Measurements from ENCODE around the gene PPAN. TPM values are rescaled to one million over a fixed set of nuclear protein-coding genes. Genes with fewer than 3 reads are reported as not detected.
A peak's percentile ranks its signal among the peaks of the same experiment; 100 is the strongest.

Gene PPAN
- total and polyA plus RNA-seq, 2 experiments from 2014 or later, result 42.9 to 67.3 TPM

DNA sequence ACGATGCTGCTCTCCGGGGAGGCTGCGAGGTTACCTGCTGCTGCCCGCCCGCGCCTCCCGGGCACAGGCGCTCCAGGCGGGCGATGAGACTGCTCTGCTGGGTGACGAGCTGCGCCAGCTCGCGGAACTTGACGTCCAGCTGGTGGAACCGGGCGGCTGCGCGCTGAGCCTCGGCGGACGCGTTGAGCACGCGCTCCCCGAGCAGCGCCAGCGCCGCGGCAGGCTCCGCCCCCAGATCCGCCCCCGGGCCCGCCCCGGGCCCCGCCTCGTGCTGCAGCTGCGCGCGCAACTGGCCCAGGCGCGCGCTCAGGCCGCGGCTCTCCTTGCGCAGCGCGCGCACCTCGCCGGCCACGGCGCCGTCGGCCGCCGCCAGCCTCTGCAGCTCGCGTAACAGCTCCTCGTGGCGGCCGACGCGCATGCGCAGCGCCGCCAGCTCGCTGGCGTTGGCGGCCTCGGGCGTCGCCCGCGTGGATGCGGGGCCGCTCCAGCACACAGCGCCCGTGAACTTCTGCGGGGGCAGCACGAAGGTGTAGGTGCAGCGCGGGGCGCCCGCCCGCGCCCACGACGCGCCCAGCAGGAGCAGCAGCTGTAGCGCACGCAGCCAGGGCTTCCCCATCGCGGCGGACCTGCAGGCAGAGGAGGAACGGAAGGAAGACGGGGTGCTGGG, 10.1 kb upstream of the PPAN start:
- peak overlapping the region; percentile 9 for H3K4me3 ChIP-seq
- TF ChIP-seq, protein P1, sequence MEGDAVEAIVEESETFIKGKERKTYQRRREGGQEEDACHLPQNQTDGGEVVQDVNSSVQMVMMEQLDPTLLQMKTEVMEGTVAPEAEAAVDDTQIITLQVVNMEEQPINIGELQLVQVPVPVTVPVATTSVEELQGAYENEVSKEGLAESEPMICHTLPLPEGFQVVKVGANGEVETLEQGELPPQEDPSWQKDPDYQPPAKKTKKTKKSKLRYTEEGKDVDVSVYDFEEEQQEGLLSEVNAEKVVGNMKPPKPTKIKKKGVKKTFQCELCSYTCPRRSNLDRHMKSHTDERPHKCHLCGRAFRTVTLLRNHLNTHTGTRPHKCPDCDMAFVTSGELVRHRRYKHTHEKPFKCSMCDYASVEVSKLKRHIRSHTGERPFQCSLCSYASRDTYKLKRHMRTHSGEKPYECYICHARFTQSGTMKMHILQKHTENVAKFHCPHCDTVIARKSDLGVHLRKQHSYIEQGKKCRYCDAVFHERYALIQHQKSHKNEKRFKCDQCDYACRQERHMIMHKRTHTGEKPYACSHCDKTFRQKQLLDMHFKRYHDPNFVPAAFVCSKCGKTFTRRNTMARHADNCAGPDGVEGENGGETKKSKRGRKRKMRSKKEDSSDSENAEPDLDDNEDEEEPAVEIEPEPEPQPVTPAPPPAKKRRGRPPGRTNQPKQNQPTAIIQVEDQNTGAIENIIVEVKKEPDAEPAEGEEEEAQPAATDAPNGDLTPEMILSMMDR (IDR thresholded peaks at IDR 0.05; ENCODE audit: low read depth, low read length), result no peak
- peak; percentile 94 to 95 for DNase-seq (ENCODE audit: low read depth in 1 of 2, low spot score in 1 of 2)
- no peaks in the 10 kb centered on the region for H3K36me3 ChIP-seq
- H3K27me3 ChIP-seq, result peaks cover 11% of the 10 kb centered on the region
- H3K4me1 ChIP-seq (ENCODE audit: low read depth), result no peaks in the 10 kb centered on the region
- H3K27ac ChIP-seq, result no peak overlapping the region
- no peaks in the 10 kb centered on the region for H3K9me3 ChIP-seq (ENCODE audit: low read depth)

DNA sequence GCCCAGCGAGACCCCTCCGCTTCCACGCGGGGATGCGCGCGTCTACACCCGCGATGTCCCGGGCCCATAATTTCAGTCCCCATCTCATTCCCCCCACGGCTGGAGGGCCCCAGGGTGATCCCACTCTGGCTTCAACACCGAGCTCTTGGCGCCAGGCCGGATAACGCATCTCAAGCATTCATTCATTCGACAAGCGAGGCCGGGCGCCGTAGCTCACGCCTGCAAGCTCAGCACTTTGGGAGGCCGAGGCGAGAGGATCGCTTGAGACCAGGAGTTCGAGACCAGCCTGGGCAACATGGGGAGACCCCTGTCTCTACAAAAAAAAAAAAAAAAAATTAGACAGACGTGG, 9.6 kb upstream of the PPAN start:
- Histone ChIP-seq H3K36me3 (no peaks in the 10 kb centered on the region), H3K27ac (no peak overlapping the region), H3K9me3 (ENCODE audit: low read depth) (no peaks in the 10 kb centered on the region), H3K4me1 (ENCODE audit: low read depth) (no peaks in the 10 kb centered on the region), H3K4me3 (peak overlapping the region; percentile 9), H3K27me3 (peaks cover 11% of the 10 kb centered on the region)
- DNase-seq (ENCODE audit: low read depth in 1 of 2, low spot score in 1 of 2), result no peak
- TF ChIP-seq, protein P1 (IDR thresholded peaks at IDR 0.05; ENCODE audit: low read depth, low read length), result no peak

DNA sequence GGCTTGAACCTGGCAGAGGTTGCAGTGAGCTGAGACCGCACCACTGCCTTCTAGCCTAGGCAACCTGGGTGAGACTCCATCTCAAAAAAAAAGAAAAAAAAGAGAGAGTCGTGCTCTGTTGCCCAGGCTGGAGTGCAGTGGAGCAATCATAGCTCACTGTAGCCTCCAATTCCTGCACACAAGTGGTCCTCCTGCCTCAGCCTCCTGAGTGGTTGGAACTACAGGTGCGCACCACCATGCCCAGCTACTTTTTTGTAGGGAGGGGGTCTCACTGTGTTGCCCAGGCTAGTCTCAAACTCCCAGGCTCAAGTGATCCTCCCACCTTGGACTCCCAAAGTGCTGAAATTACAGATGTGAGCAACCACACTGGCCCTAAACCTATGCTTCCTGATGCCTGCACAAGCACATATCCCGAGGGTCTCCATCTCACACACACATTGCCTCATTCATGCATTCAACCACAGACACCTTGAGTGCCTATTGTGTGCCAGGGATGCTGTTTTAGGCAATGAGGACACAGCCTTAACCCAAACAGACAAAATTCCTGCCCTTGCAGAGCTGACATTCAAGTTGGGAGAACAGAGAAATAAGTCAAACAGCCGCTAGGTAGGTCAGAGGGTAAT, 5.9 kb upstream of the PPAN start:
- Histone ChIP-seq H3K4me1 (ENCODE audit: low read depth) (no peaks in the 10 kb centered on the region), H3K4me3 (no peak overlapping the region), H3K27me3 (peaks cover 4% of the 10 kb centered on the region), H3K27ac (no peak overlapping the region), H3K9me3 (ENCODE audit: low read depth) (no peaks in the 10 kb centered on the region), H3K36me3 (no peaks in the 10 kb centered on the region)
- no peak for DNase-seq (ENCODE audit: low read depth in 1 of 2, low spot score in 1 of 2)
- TF ChIP-seq, protein P1 (IDR thresholded peaks at IDR 0.05; ENCODE audit: low read depth, low read length), result no peak

- Histone ChIP-seq H3K27me3 (no peaks in the 10 kb centered on the region), H3K4me3 (no peak overlapping the region), H3K27ac (no peak overlapping the region), H3K4me1 (ENCODE audit: low read depth) (peaks cover 5% of the 10 kb centered on the region), H3K36me3 (peaks cover 3% of the 10 kb centered on the region), H3K9me3 (ENCODE audit: low read depth) (no peaks in the 10 kb centered on the region)
- DNase-seq (ENCODE audit: low read depth in 1 of 2, low spot score in 1 of 2), result no peak
- TF ChIP-seq, protein P1 (IDR thresholded peaks at IDR 0.05; ENCODE audit: low read depth, low read length), result no peak
Measured at GRCh38 chr19:10102787-10103236, 3.4 kb upstream of the PPAN start.

DNA sequence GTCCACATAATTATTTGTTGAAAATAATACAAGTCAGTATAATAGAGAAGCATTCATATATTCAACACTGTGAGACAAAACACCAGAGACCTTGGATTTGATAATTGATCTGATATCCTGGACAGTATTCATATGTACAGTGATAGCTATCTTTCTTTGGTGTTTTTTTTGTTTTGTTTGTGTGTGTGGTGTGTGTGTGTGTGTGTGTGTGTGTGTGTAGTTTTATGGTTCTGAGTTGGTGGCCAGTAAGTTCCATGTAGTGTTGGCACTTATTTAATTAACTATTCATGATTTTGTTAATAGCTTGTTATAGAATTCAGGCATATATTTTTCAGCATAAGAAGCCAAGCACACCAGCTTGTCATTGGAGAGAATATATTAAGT, 2.0 kb upstream of the PPAN start:
- TF ChIP-seq, protein P1 (IDR thresholded peaks at IDR 0.05; ENCODE audit: low read depth, low read length), result no peak
- DNase-seq (ENCODE audit: low read depth in 1 of 2, low spot score in 1 of 2), result no peak
- Histone ChIP-seq H3K9me3 (ENCODE audit: low read depth) (no peaks in the 10 kb centered on the region), H3K27ac (no peak overlapping the region), H3K36me3 (peaks cover 12% of the 10 kb centered on the region), H3K4me1 (ENCODE audit: low read depth) (peaks cover 5% of the 10 kb centered on the region), H3K4me3 (no peak overlapping the region), H3K27me3 (no peaks in the 10 kb centered on the region)
